Measurements from ENCODE around the gene RFPL3.

- TF ChIP-seq EZH2 (IDR thresholded peaks at IDR 0.05) (no peak), POLR2AphosphoS5 (IDR thresholded peaks at IDR 0.05; ENCODE audit: borderline replicate concordance, low read depth, low read length) (no peak)
Measured at GRCh38 chr22:32348031-32348611, 9.5 kb upstream of the RFPL3 start.
